Smooth muscle cell of the umbilical artery (primary cell): Measurements from ENCODE around the gene GDF10. TPM values are rescaled to one million over a fixed set of nuclear protein-coding genes. Genes with fewer than 3 reads are reported as not detected.

Experiments
- total RNA-seq: library from RNA; depleted of rRNA; stranded (reverse); fragments of >200 nt; gene quantifications from 2 replicates; pipeline ENCODE4 v1.2.3, GENCODE V29; 2014

GDF10 gene
- not detected in 2 replicates for total RNA-seq

GRCh38 chr10:47299611-47300428 lies at the start of gene GDF10:
Gene GDF10 (plus strand): TSS chr10:47300197. CDS start chr10:47300652, 455 bp downstream.

GRCh38 chr10:47322300-47323061 lies 22.5 kb downstream of the GDF10 start, which contains the start of gene GDF2:
Gene GDF2 (plus strand): TSS chr10:47322454. CDS start chr10:47322669, 215 bp downstream.

GRCh38 chr10:47348138-47348651 lies 48.2 kb downstream of the GDF10 start, which contains the start of gene RBP3:
Gene RBP3 (plus strand): TSS chr10:47348363. CDS start chr10:47348485, 122 bp downstream.

Other genes starting within 250 kb of the GDF10 start
- not detected in 2 replicates for gene GDF2, start 22.3 kb downstream of the GDF10 start, total RNA-seq
- under 0.01 TPM in 1 of 2 replicates, not detected in the other for gene RBP3, start 48.2 kb downstream of the GDF10 start, total RNA-seq
- under 0.01 TPM in 1 of 2 replicates, not detected in the other for gene ZNF488, start 84.1 kb downstream of the GDF10 start, total RNA-seq
- gene ANXA8, start 183.9 kb downstream of the GDF10 start, total RNA-seq = 2.2 and 4.5 TPM in 2 replicates
- not detected in 2 replicates for gene FAM25G, start 191.5 kb downstream of the GDF10 start, total RNA-seq
- 4.8 and 5.5 TPM in 2 replicates for gene AGAP9, start 223.4 kb downstream of the GDF10 start, total RNA-seq